ENCODE measurements around the gene XKR7. TPM values are rescaled to one million over a fixed set of nuclear protein-coding genes. Genes with fewer than 3 reads are reported as not detected.
"Not testable (repeated sequence)": the region's sequence is repeated elsewhere in the genome, so short reads cannot be mapped to it uniquely, and the experiment has no call there.

The XKR7 gene
- 0.05 TPM in 1 of 2 replicates, not detected in the other for total RNA-seq

GRCh38 chr20:31967830-31968249 is at the start of gene XKR7:
Gene XKR7 (plus strand): TSS chr20:31968151. CDS start chr20:31968176, 25 bp downstream.
- DNase-seq (ENCODE audit: extremely low read depth, low read depth, low spot score) = no peak

GRCh38 chr20:31918466-31919105 is 49.4 kb upstream of the XKR7 start:
- no peak for DNase-seq (ENCODE audit: extremely low read depth, low read depth, low spot score)

GRCh38 chr20:31919410-31920155 is 48.4 kb upstream of the XKR7 start:
- no peak for DNase-seq (ENCODE audit: extremely low read depth, low read depth, low spot score)

- no peak for DNase-seq (ENCODE audit: extremely low read depth, low read depth, low spot score)
These were observed 47.6 kb upstream of the XKR7 start for GRCh38 chr20:31920275-31920855.

GRCh38 chr20:31921480-31921879 is 46.5 kb upstream of the XKR7 start:
- DNase-seq (ENCODE audit: extremely low read depth, low read depth, low spot score) = not testable (repeated sequence)

- DNase-seq (ENCODE audit: extremely low read depth, low read depth, low spot score) = no peak
These were observed 45.8 kb upstream of the XKR7 start for GRCh38 chr20:31922181-31922580.

GRCh38 chr20:31922588-31922987 is 45.4 kb upstream of the XKR7 start:
- no peak for DNase-seq (ENCODE audit: extremely low read depth, low read depth, low spot score)

- DNase-seq (ENCODE audit: extremely low read depth, low read depth, low spot score) = no peak
These were observed 44.3 kb upstream of the XKR7 start for GRCh38 chr20:31923388-31924331.

- DNase-seq (ENCODE audit: extremely low read depth, low read depth, low spot score) = no peak
These were observed 43.4 kb upstream of the XKR7 start for GRCh38 chr20:31924561-31924960.

GRCh38 chr20:31925631-31926030 is 42.3 kb upstream of the XKR7 start:
- DNase-seq (ENCODE audit: extremely low read depth, low read depth, low spot score) = no peak

- DNase-seq (ENCODE audit: extremely low read depth, low read depth, low spot score) = no peak
These were observed 41.5 kb upstream of the XKR7 start for GRCh38 chr20:31926493-31926892.

- no peak for DNase-seq (ENCODE audit: extremely low read depth, low read depth, low spot score)
These were observed 40.3 kb upstream of the XKR7 start for GRCh38 chr20:31927627-31928159.

GRCh38 chr20:31929631-31930030 is 38.3 kb upstream of the XKR7 start:
- DNase-seq (ENCODE audit: extremely low read depth, low read depth, low spot score) = not testable (repeated sequence)

GRCh38 chr20:31930779-31931178 is 37.2 kb upstream of the XKR7 start:
- no peak for DNase-seq (ENCODE audit: extremely low read depth, low read depth, low spot score)

GRCh38 chr20:31933698-31934097 is 34.3 kb upstream of the XKR7 start:
- no peak for DNase-seq (ENCODE audit: extremely low read depth, low read depth, low spot score)

GRCh38 chr20:31934491-31934890 is 33.5 kb upstream of the XKR7 start:
- no peak for DNase-seq (ENCODE audit: extremely low read depth, low read depth, low spot score)

GRCh38 chr20:31934968-31935764 is 32.8 kb upstream of the XKR7 start:
- no peak for DNase-seq (ENCODE audit: extremely low read depth, low read depth, low spot score)

- DNase-seq (ENCODE audit: extremely low read depth, low read depth, low spot score) = no peak
These were observed 31.5 kb upstream of the XKR7 start for GRCh38 chr20:31936420-31936819.

- no peak for DNase-seq (ENCODE audit: extremely low read depth, low read depth, low spot score)
These were observed 30.1 kb upstream of the XKR7 start for GRCh38 chr20:31937820-31938219.

GRCh38 chr20:31939661-31940060 is 28.3 kb upstream of the XKR7 start:
- no peak for DNase-seq (ENCODE audit: extremely low read depth, low read depth, low spot score)
